ENCODE results near the gene CNTN5. TPM values are rescaled to one million over a fixed set of nuclear protein-coding genes. Genes with fewer than 3 reads are reported as not detected.

CNTN5 gene
- total RNA-seq, 4 donors from 2014 or later: 0.12 TPM; not detected in 3

GRCh38 chr11:99366546-99366945 is 345.8 kb downstream of the CNTN5 start:
- H3K27me3 ChIP-seq: no peaks in the 10 kb centered on the region
- H3K36me3 ChIP-seq: no peaks in the 10 kb centered on the region
- H3K4me1 ChIP-seq: no peaks in the 10 kb centered on the region
- intact Hi-C loops (cut with DNase I): no loop called here
- WGBS, 2 donors: 79 to 80% methylated on average over 7 of the region's 7 CpGs
- H3K9me3 ChIP-seq: no peaks in the 10 kb centered on the region
- TF ChIP-seq CTCF (IDR thresholded peaks at IDR 0.05) (no peak), POLR2A (IDR thresholded peaks at IDR 0.05) (no peak)
- no peak overlapping the region for H3K27ac ChIP-seq
- no peak overlapping the region for H3K4me3 ChIP-seq
- DNase-seq: no peak

- intact Hi-C loops (cut with DNase I): no loop called here
- Histone ChIP-seq H3K27me3 (no peaks in the 10 kb centered on the region), H3K4me3 (no peak overlapping the region), H3K27ac (no peak overlapping the region), H3K36me3 (no peaks in the 10 kb centered on the region), H3K9me3 (no peaks in the 10 kb centered on the region), H3K4me1 (no peaks in the 10 kb centered on the region)
- no peak for DNase-seq
- no peak for TF ChIP-seq POLR2A (IDR thresholded peaks at IDR 0.05)
- TF ChIP-seq CTCF (IDR thresholded peaks at IDR 0.05): no peak
- WGBS, 2 donors: 41 to 50% methylated on average over 5 of the region's 5 CpGs
Measured at GRCh38 chr11:99368583-99368982, 347.8 kb downstream of the CNTN5 start.

GRCh38 chr11:99370549-99371216 is 349.9 kb downstream of the CNTN5 start:
- Histone ChIP-seq H3K36me3 (no peaks in the 10 kb centered on the region), H3K9me3 (no peaks in the 10 kb centered on the region), H3K4me3 (no peak overlapping the region), H3K27ac (no peak overlapping the region), H3K27me3 (no peaks in the 10 kb centered on the region), H3K4me1 (no peaks in the 10 kb centered on the region)
- TF ChIP-seq POLR2A (IDR thresholded peaks at IDR 0.05) (no peak), CTCF (IDR thresholded peaks at IDR 0.05) (no peak)
- WGBS, 2 donors: 0 to 11% methylated on average over 3 to 4 of the region's 4 CpGs
- DNase-seq: no peak
- intact Hi-C loops (cut with DNase I): no loop called here

- no peaks in the 10 kb centered on the region for H3K27me3 ChIP-seq
- H3K4me1 ChIP-seq: no peaks in the 10 kb centered on the region
- H3K9me3 ChIP-seq: no peaks in the 10 kb centered on the region
- H3K36me3 ChIP-seq: no peaks in the 10 kb centered on the region
- intact Hi-C loops (cut with DNase I): no loop called here
- no peak for DNase-seq
- no peak overlapping the region for H3K27ac ChIP-seq
- H3K4me3 ChIP-seq: no peak overlapping the region
- no peak for TF ChIP-seq POLR2A (IDR thresholded peaks at IDR 0.05)
- no peak for TF ChIP-seq CTCF (IDR thresholded peaks at IDR 0.05)
- WGBS, 2 donors: 60 to 64% methylated on average over 1 of the region's 1 CpG
Measured at GRCh38 chr11:99371257-99371656, 350.5 kb downstream of the CNTN5 start.

GRCh38 chr11:99376463-99376862 is 355.7 kb downstream of the CNTN5 start:
- Histone ChIP-seq H3K27ac (no peak overlapping the region), H3K4me1 (no peaks in the 10 kb centered on the region), H3K4me3 (no peak overlapping the region), H3K9me3 (no peaks in the 10 kb centered on the region), H3K36me3 (no peaks in the 10 kb centered on the region), H3K27me3 (no peaks in the 10 kb centered on the region)
- TF ChIP-seq POLR2A (IDR thresholded peaks at IDR 0.05) (no peak), CTCF (IDR thresholded peaks at IDR 0.05) (no peak)
- WGBS, 2 donors: 44 to 61% methylated on average over 2 of the region's 2 CpGs
- DNase-seq: no peak
- intact Hi-C loops (cut with DNase I): no loop called here

Measured in esophagus squamous epithelium (tissue), 5 donors.